OCI-LY1 (cell line): ENCODE measurements around the gene CACNA2D3.

ENCODE experiments used
- EZH2 ChIP-seq: fragments of 200-600 bp; sonication (generic), shearing (Covaris generic); IDR thresholded peaks from 2 replicates; pipeline ENCODE4 v1.8.0; 2017; ENCODE audit warnings: borderline replicate concordance, mixed run types, mild to moderate bottlenecking, antibody characterized with exemption, low read length, moderate library complexity, mixed read lengths
- TF ChIP-seq, protein P1 (sequence below): fragments of 200-600 bp; sonication (generic), shearing (Covaris generic); IDR thresholded peaks from 2 replicates; pipeline ENCODE4 v1.5.1; 2017; ENCODE audit warnings: mild to moderate bottlenecking, antibody characterized with exemption, low read length, moderate library complexity, mixed read lengths

DNA sequence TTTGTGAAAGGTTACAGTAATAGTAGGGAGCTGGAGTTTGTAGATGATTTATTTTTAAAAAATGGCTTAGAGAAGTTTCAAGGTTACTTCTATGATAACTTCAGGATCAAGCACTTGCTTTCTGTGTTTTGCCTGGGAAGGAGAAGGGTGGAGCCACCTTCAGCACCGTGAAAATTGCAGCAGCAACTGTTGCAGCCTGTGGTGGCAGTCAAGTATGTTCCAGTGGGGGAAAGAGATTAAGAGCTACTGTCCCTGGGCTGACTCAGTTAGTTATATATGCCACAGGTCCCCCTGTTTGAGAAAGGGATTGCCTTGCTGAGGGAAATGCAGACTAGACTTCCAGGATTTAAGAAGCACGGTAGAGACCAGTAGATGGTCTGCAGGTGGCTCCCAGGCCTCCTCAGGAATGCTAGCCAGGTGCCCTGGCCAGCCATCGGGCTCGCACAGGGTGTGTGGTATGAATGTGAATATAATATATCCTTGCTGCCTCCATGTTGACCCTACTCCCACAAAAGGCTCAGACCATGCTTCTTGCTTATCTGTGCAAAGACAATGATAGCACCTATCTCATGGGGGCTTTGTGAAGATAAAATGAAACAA, 389.5 kb downstream of the CACNA2D3 start:
- TF ChIP-seq EZH2, result no peak
- TF ChIP-seq, protein P1, sequence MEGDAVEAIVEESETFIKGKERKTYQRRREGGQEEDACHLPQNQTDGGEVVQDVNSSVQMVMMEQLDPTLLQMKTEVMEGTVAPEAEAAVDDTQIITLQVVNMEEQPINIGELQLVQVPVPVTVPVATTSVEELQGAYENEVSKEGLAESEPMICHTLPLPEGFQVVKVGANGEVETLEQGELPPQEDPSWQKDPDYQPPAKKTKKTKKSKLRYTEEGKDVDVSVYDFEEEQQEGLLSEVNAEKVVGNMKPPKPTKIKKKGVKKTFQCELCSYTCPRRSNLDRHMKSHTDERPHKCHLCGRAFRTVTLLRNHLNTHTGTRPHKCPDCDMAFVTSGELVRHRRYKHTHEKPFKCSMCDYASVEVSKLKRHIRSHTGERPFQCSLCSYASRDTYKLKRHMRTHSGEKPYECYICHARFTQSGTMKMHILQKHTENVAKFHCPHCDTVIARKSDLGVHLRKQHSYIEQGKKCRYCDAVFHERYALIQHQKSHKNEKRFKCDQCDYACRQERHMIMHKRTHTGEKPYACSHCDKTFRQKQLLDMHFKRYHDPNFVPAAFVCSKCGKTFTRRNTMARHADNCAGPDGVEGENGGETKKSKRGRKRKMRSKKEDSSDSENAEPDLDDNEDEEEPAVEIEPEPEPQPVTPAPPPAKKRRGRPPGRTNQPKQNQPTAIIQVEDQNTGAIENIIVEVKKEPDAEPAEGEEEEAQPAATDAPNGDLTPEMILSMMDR, result no peak
